Left ventricle myocardium inferior (tissue), 1 donor: ENCODE data around the gene MBD3. TPM values are rescaled to one million over a fixed set of nuclear protein-coding genes. Genes with fewer than 3 reads are reported as not detected.

Source experiments
- DNase-seq: peaks from one replicate; pipeline ENCODE4 v3.0.0-alpha.2; 2020
- H3K27ac ChIP-seq: fragments of 200-600 bp; replicated peaks from 2 replicates; pipeline ENCODE4 v1.8.0; 2021
- H3K27me3 ChIP-seq: fragments of 200-600 bp; 2 replicates; pipeline ENCODE4 v1.8.0; 2021; ENCODE audit warnings: low read depth
- H3K36me3 ChIP-seq: fragments of 200-600 bp; 2 replicates; pipeline ENCODE4 v1.8.0; 2021
- H3K4me1 ChIP-seq: fragments of 200-600 bp; 2 replicates; pipeline ENCODE4 v1.8.0; 2021
- H3K4me3 ChIP-seq: fragments of 200-600 bp; 2 replicates; pipeline ENCODE4 v1.8.0; 2021; ENCODE audit warnings: mild to moderate bottlenecking, moderate library complexity
- H3K9me3 ChIP-seq: fragments of 200-600 bp; replicated peaks from 2 replicates; pipeline ENCODE4 v1.8.0; 2021
- CTCF ChIP-seq: fragments of 200-600 bp; IDR thresholded peaks from 2 replicates; pipeline ENCODE4 v1.8.0; 2021; ENCODE audit warnings: antibody characterized with exemption, mild to moderate bottlenecking, borderline replicate concordance
- intact Hi-C: fragments of 100-400 bp; cut with micrococcal nuclease; formaldehyde crosslinking; loops from one replicate; pipeline ENCODE4 v1.11.0; 2022
- total RNA-seq: library from RNA; stranded (reverse); fragmentation: NEBNext Ultra II Directional; extraction: Animal tissue kit (Norgen Biotek cat#: 25700); gene quantifications from one replicate; pipeline ENCODE4 v1.2.1, GENCODE V29; 2021
- donor health status: DM: no; HTN: yes; CAD: no; lungs with severe emphysema.

MBD3 gene
- total RNA-seq, 1 donor from 2014 or later, result 48.6 TPM

GRCh38 chr19:1618157-1619093, 25.8 kb upstream of the MBD3 start:
- Histone ChIP-seq H3K4me1 (peaks cover 21% of the 10 kb centered on the region), H3K27me3 (no peaks in the 10 kb centered on the region), H3K9me3 (no peaks in the 10 kb centered on the region), H3K27ac (peak overlapping the region; percentile 15), H3K4me3 (no peak overlapping the region), H3K36me3 (peaks cover 58% of the 10 kb centered on the region)
- intact Hi-C loops, result no loop called here
- DNase-seq, result no peak
- TF ChIP-seq CTCF, result peak; percentile 51

GRCh38 chr19:1616875-1617274, 24.2 kb upstream of the MBD3 start:
- peaks cover 21% of the 10 kb centered on the region for H3K4me1 ChIP-seq
- no peak for TF ChIP-seq CTCF
- H3K4me3 ChIP-seq, result no peak overlapping the region
- H3K27me3 ChIP-seq, result no peaks in the 10 kb centered on the region
- no peak overlapping the region for H3K27ac ChIP-seq
- H3K9me3 ChIP-seq, result no peaks in the 10 kb centered on the region
- H3K36me3 ChIP-seq, result peaks cover 72% of the 10 kb centered on the region
- no peak for DNase-seq
- intact Hi-C loops, result no loop called here

GRCh38 chr19:1616396-1616795, 23.7 kb upstream of the MBD3 start:
- Histone ChIP-seq H3K4me1 (peaks cover 21% of the 10 kb centered on the region), H3K4me3 (no peak overlapping the region), H3K36me3 (peaks cover 71% of the 10 kb centered on the region), H3K9me3 (no peaks in the 10 kb centered on the region), H3K27me3 (no peaks in the 10 kb centered on the region), H3K27ac (peak overlapping the region; percentile 33)
- DNase-seq, result no peak
- TF ChIP-seq CTCF, result no peak
- intact Hi-C loops, result no loop called here

GRCh38 chr19:1615156-1615765, 22.6 kb upstream of the MBD3 start:
- no peak for DNase-seq
- H3K4me1 ChIP-seq, result peaks cover 21% of the 10 kb centered on the region
- peaks cover 74% of the 10 kb centered on the region for H3K36me3 ChIP-seq
- TF ChIP-seq CTCF, result no peak
- no peaks in the 10 kb centered on the region for H3K27me3 ChIP-seq
- intact Hi-C loops, result no loop called here
- no peak overlapping the region for H3K27ac ChIP-seq
- no peak overlapping the region for H3K4me3 ChIP-seq
- H3K9me3 ChIP-seq, result no peaks in the 10 kb centered on the region

GRCh38 chr19:1613808-1614570, 21.3 kb upstream of the MBD3 start:
- TF ChIP-seq CTCF, result no peak
- Histone ChIP-seq H3K4me1 (peaks cover 21% of the 10 kb centered on the region), H3K4me3 (no peak overlapping the region), H3K36me3 (peaks cover 61% of the 10 kb centered on the region), H3K9me3 (no peaks in the 10 kb centered on the region), H3K27ac (no peak overlapping the region), H3K27me3 (no peaks in the 10 kb centered on the region)
- intact Hi-C loops, result no loop called here
- no peak for DNase-seq
